Measurements from ENCODE around the gene ACTG1.

Gene ACTG1

GRCh38 chr17:81549826-81550225, 37.2 kb upstream of the ACTG1 start:
- no peak for DNase-seq (ENCODE audit: low spot score in 2 of 2)
- H3K36me3 Mint-ChIP-seq, result peaks cover 79% of the 10 kb centered on the region
- H3K4me1 Mint-ChIP-seq, result peaks cover 45% of the 10 kb centered on the region
- H3K9me3 Mint-ChIP-seq, result no peaks in the 10 kb centered on the region
- no peak overlapping the region for H3K27ac Mint-ChIP-seq
- peak overlapping the region; percentile 87 for H3K4me3 Mint-ChIP-seq
- ATAC-seq, result no peak

- DNase-seq (ENCODE audit: low spot score in 2 of 2) (no peak), ATAC-seq (no peak)
Measured at GRCh38 chr17:81549031-81549557, 36.5 kb upstream of the ACTG1 start.

GRCh38 chr17:81547614-81547982, 35.0 kb upstream of the ACTG1 start:
- Mint-ChIP-seq H3K4me3 (no peak overlapping the region), H3K27ac (no peak overlapping the region), H3K4me1 (peaks cover 27% of the 10 kb centered on the region), H3K9me3 (no peaks in the 10 kb centered on the region), H3K36me3 (peaks cover 66% of the 10 kb centered on the region)
- no peak for ATAC-seq
- no peak for DNase-seq (ENCODE audit: low spot score in 2 of 2)

More at GRCh38 chr17:81549031-81549557, 36.5 kb upstream of the ACTG1 start:
- H3K36me3 Mint-ChIP-seq, result peaks cover 78% of the 10 kb centered on the region
- H3K9me3 Mint-ChIP-seq, result no peaks in the 10 kb centered on the region
- no peak overlapping the region for H3K27ac Mint-ChIP-seq
- peaks cover 41% of the 10 kb centered on the region for H3K4me1 Mint-ChIP-seq
- peak overlapping the region; percentile 87 for H3K4me3 Mint-ChIP-seq

GRCh38 chr17:81546906-81547613, 34.5 kb upstream of the ACTG1 start:
- H3K9me3 Mint-ChIP-seq, result no peaks in the 10 kb centered on the region
- ATAC-seq, result no peak
- DNase-seq (ENCODE audit: low spot score in 2 of 2), result no peak
- peaks cover 65% of the 10 kb centered on the region for H3K36me3 Mint-ChIP-seq
- H3K4me1 Mint-ChIP-seq, result peaks cover 27% of the 10 kb centered on the region
- no peak overlapping the region for H3K27ac Mint-ChIP-seq
- H3K4me3 Mint-ChIP-seq, result no peak overlapping the region

GRCh38 chr17:81545160-81545949, 32.8 kb upstream of the ACTG1 start:
- peaks cover 15% of the 10 kb centered on the region for H3K4me1 Mint-ChIP-seq
- no peak overlapping the region for H3K27ac Mint-ChIP-seq
- H3K9me3 Mint-ChIP-seq, result no peaks in the 10 kb centered on the region
- ATAC-seq (no peak), DNase-seq (ENCODE audit: low spot score in 2 of 2) (no peak)
- peaks cover 63% of the 10 kb centered on the region for H3K36me3 Mint-ChIP-seq
- H3K4me3 Mint-ChIP-seq, result no peak overlapping the region

GRCh38 chr17:81544281-81544974, 31.8 kb upstream of the ACTG1 start:
- no peak for ATAC-seq
- peaks cover 5% of the 10 kb centered on the region for H3K4me1 Mint-ChIP-seq

GRCh38 chr17:81543756-81544155, 31.2 kb upstream of the ACTG1 start:
- Mint-ChIP-seq H3K27ac (no peak overlapping the region), H3K9me3 (no peaks in the 10 kb centered on the region), H3K36me3 (peaks cover 51% of the 10 kb centered on the region), H3K4me3 (no peak overlapping the region), H3K4me1 (no peaks in the 10 kb centered on the region)
- ATAC-seq, result no peak
- no peak for DNase-seq (ENCODE audit: low spot score in 2 of 2)

More at GRCh38 chr17:81544281-81544974, 31.8 kb upstream of the ACTG1 start:
- H3K9me3 Mint-ChIP-seq, result no peaks in the 10 kb centered on the region
- DNase-seq (ENCODE audit: low spot score in 2 of 2), result no peak
- H3K36me3 Mint-ChIP-seq, result peaks cover 54% of the 10 kb centered on the region
- no peak overlapping the region for H3K4me3 Mint-ChIP-seq
- H3K27ac Mint-ChIP-seq, result no peak overlapping the region

GRCh38 chr17:81543339-81543675, 30.7 kb upstream of the ACTG1 start:
- Mint-ChIP-seq H3K4me3 (no peak overlapping the region), H3K9me3 (no peaks in the 10 kb centered on the region), H3K36me3 (peaks cover 51% of the 10 kb centered on the region), H3K27ac (no peak overlapping the region), H3K4me1 (peaks cover under 1% of the 10 kb centered on the region)
- DNase-seq (ENCODE audit: low spot score in 2 of 2) (no peak), ATAC-seq (no peak)

GRCh38 chr17:81542431-81543338, 30.1 kb upstream of the ACTG1 start:
- no peak for DNase-seq (ENCODE audit: low spot score in 2 of 2)
- Mint-ChIP-seq H3K27ac (no peak overlapping the region), H3K4me3 (no peak overlapping the region), H3K9me3 (no peaks in the 10 kb centered on the region), H3K36me3 (peaks cover 51% of the 10 kb centered on the region), H3K4me1 (peaks cover 6% of the 10 kb centered on the region)
- ATAC-seq, result no peak

- ATAC-seq, result no peak
- peaks cover 43% of the 10 kb centered on the region for H3K36me3 Mint-ChIP-seq
Measured at GRCh38 chr17:81541123-81541522, 28.5 kb upstream of the ACTG1 start.

GRCh38 chr17:81540676-81541027, 28.1 kb upstream of the ACTG1 start:
- H3K4me1 Mint-ChIP-seq, result peaks cover 11% of the 10 kb centered on the region
- peaks cover 40% of the 10 kb centered on the region for H3K36me3 Mint-ChIP-seq
- H3K4me3 Mint-ChIP-seq, result no peak overlapping the region
- DNase-seq (ENCODE audit: low spot score in 2 of 2) (no peak), ATAC-seq (no peak)
- no peaks in the 10 kb centered on the region for H3K9me3 Mint-ChIP-seq
- no peak overlapping the region for H3K27ac Mint-ChIP-seq

More at GRCh38 chr17:81541123-81541522, 28.5 kb upstream of the ACTG1 start:
- DNase-seq (ENCODE audit: low spot score in 2 of 2), result no peak
- Mint-ChIP-seq H3K27ac (no peak overlapping the region), H3K4me1 (peaks cover 11% of the 10 kb centered on the region), H3K4me3 (no peak overlapping the region), H3K9me3 (no peaks in the 10 kb centered on the region)

GRCh38 chr17:81539961-81540675, 27.5 kb upstream of the ACTG1 start:
- Mint-ChIP-seq H3K36me3 (peaks cover 40% of the 10 kb centered on the region), H3K4me1 (peaks cover 11% of the 10 kb centered on the region), H3K4me3 (no peak overlapping the region), H3K27ac (no peak overlapping the region), H3K9me3 (no peaks in the 10 kb centered on the region)
- DNase-seq (ENCODE audit: low spot score in 2 of 2) (no peak), ATAC-seq (no peak)

- H3K36me3 Mint-ChIP-seq, result peaks cover 35% of the 10 kb centered on the region
- H3K9me3 Mint-ChIP-seq, result no peaks in the 10 kb centered on the region
- ATAC-seq (no peak), DNase-seq (ENCODE audit: low spot score in 2 of 2) (no peak)
- H3K4me1 Mint-ChIP-seq, result peaks cover 11% of the 10 kb centered on the region
- no peak overlapping the region for H3K4me3 Mint-ChIP-seq
- no peak overlapping the region for H3K27ac Mint-ChIP-seq
Measured at GRCh38 chr17:81539571-81539900, 26.9 kb upstream of the ACTG1 start.
